Calu3 (cell line): ENCODE data around the gene CHAF1A. TPM values are rescaled to one million over a fixed set of nuclear protein-coding genes. Genes with fewer than 3 reads are reported as not detected.

Source experiments
- BruUV-seq: library from RNA; stranded (reverse); fragments of 400-500 nt; replicated peaks from 2 replicates; lab custom pipeline; 2021; lab: Mats Ljungman, UMichigan
- CTCF ChIA-PET: fragments of 300-600 bp; sonication (Branson Sonifier 250); formaldehyde crosslinking; loops from one replicate; lab custom pipeline; 2022; ENCODE audit warnings: antibody characterized with exemption; lab: Charles Lee
- DNase-seq: peaks from one replicate; pipeline ENCODE4 v3.0.0; 2022
- H3K27ac Mint-ChIP-seq: one replicate; pipeline ENCODE4 v1.8.0; 2022; ENCODE audit warnings: mixed read lengths; ENCODE audit not compliant: unreplicated experiment
- H3K27me3 Mint-ChIP-seq: one replicate; pipeline ENCODE4 v1.8.0; 2022; ENCODE audit warnings: mixed read lengths; ENCODE audit not compliant: unreplicated experiment
- H3K36me3 Mint-ChIP-seq: one replicate; pipeline ENCODE4 v1.8.0; 2022; ENCODE audit warnings: mild to moderate bottlenecking, moderate library complexity, mixed read lengths; ENCODE audit not compliant: insufficient read depth, unreplicated experiment
- H3K4me1 Mint-ChIP-seq: one replicate; pipeline ENCODE4 v1.8.0; 2022; ENCODE audit warnings: mild to moderate bottlenecking, low read depth, mixed read lengths; ENCODE audit not compliant: unreplicated experiment
- H3K4me3 Mint-ChIP-seq: one replicate; pipeline ENCODE4 v1.8.0; 2022; ENCODE audit warnings: mild to moderate bottlenecking, low read depth, moderate library complexity, mixed read lengths; ENCODE audit not compliant: unreplicated experiment
- H3K9me3 Mint-ChIP-seq: one replicate; pipeline ENCODE4 v1.8.0; 2022; ENCODE audit warnings: low read depth, mixed read lengths; ENCODE audit not compliant: unreplicated experiment
- CTCF ChIP-seq: fragments of 200-600 bp; IDR thresholded peaks from one replicate; pipeline ENCODE4 v1.8.0; 2022; ENCODE audit warnings: antibody characterized with exemption; ENCODE audit not compliant: unreplicated experiment
- intact Hi-C: fragments of 100-400 bp; cut with micrococcal nuclease; formaldehyde crosslinking; loops from one replicate; pipeline ENCODE4 v1.10.0; 2022; ENCODE audit not compliant: unreplicated experiment
- total RNA-seq: library from RNA; stranded (reverse); gene quantifications from 2 replicates; pipeline ENCODE4 v1.2.3, GENCODE V29; 2022

CHAF1A gene
- total RNA-seq, 1 experiment from 2014 or later, result 43.3 TPM

GRCh38 chr19:4390017-4390566 lies 12.3 kb upstream of the CHAF1A start:
- H3K36me3 Mint-ChIP-seq, result peaks cover 5% of the 10 kb centered on the region
- no TSS peak for BruUV-seq
- intact Hi-C loops, result no loop called here
- no peaks in the 10 kb centered on the region for H3K27me3 Mint-ChIP-seq
- no peak for TF ChIP-seq CTCF
- no peak for DNase-seq
- no peak overlapping the region for H3K4me3 Mint-ChIP-seq
- CTCF ChIA-PET, result no interaction called here
- no peak overlapping the region for H3K27ac Mint-ChIP-seq
- H3K4me1 Mint-ChIP-seq, result peaks cover 22% of the 10 kb centered on the region
- H3K9me3 Mint-ChIP-seq, result no peaks in the 10 kb centered on the region

- Mint-ChIP-seq H3K4me1 (peaks cover 22% of the 10 kb centered on the region), H3K9me3 (no peaks in the 10 kb centered on the region), H3K36me3 (peaks cover 5% of the 10 kb centered on the region), H3K27me3 (no peaks in the 10 kb centered on the region), H3K4me3 (no peak overlapping the region), H3K27ac (no peak overlapping the region)
- no TSS peak for BruUV-seq
- no peak for TF ChIP-seq CTCF
- DNase-seq, result no peak
- intact Hi-C loops, result no loop called here
- CTCF ChIA-PET, result no interaction called here
Observed at GRCh38 chr19:4390567-4391305, 11.7 kb upstream of the CHAF1A start.

DNA sequence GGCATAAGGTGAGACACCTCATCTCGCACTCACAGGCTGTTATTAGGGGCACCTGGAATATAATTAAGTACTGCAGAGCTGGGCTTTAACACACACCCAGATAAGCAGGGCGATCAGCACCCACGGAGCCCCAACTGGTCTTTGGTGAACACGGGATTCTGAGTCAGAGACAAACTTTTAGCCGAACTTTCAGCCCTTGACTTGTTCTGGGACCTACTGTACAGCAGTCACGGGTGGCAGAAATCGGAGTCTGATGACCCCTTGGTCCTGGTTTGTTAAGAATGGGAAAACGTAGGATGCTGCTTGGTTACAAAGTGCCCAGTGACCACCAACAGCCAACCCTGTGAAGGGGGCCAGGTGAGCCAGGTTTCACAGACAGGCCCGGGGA lies 11.1 kb upstream of the CHAF1A start:
- BruUV-seq, result no TSS peak
- no peaks in the 10 kb centered on the region for H3K9me3 Mint-ChIP-seq
- H3K36me3 Mint-ChIP-seq, result peaks cover 9% of the 10 kb centered on the region
- H3K27ac Mint-ChIP-seq, result no peak overlapping the region
- TF ChIP-seq CTCF, result no peak
- intact Hi-C loops, result no loop called here
- no peak overlapping the region for H3K4me3 Mint-ChIP-seq
- H3K27me3 Mint-ChIP-seq, result no peaks in the 10 kb centered on the region
- CTCF ChIA-PET, result no interaction called here
- peaks cover 22% of the 10 kb centered on the region for H3K4me1 Mint-ChIP-seq
- no peak for DNase-seq

GRCh38 chr19:4391701-4392483 lies 10.5 kb upstream of the CHAF1A start:
- Mint-ChIP-seq H3K4me3 (no peak overlapping the region), H3K27ac (no peak overlapping the region), H3K27me3 (no peaks in the 10 kb centered on the region), H3K9me3 (no peaks in the 10 kb centered on the region), H3K4me1 (peaks cover 22% of the 10 kb centered on the region), H3K36me3 (peaks cover 9% of the 10 kb centered on the region)
- no peak for TF ChIP-seq CTCF
- CTCF ChIA-PET, result no interaction called here
- no TSS peak for BruUV-seq
- no peak for DNase-seq
- intact Hi-C loops, result no loop called here
